Measurements from ENCODE around the gene MALAT1.

- TF ChIP-seq YY1 (IDR thresholded peaks at IDR 0.05; ENCODE audit: low read depth) (no peak), REST (IDR thresholded peaks at IDR 0.05; ENCODE audit: low read depth) (no peak)
These were observed 38.9 kb downstream of the MALAT1 start for GRCh38 chr11:65537620-65538231.
